Epithelial cell of esophagus (primary cell): ENCODE results near the gene TMEM131.

Source experiments
- DNase-seq: peaks from one replicate; pipeline ENCODE4 v3.0.0; 2010; ENCODE audit warnings: low read depth
- H3K4me3 ChIP-seq: 2 replicates; pipeline ENCODE4 v1.5.1; 2011; ENCODE audit warnings: mild to moderate bottlenecking, low read length, control low read depth
- TF ChIP-seq, protein P1 (sequence below): IDR thresholded peaks from 2 replicates; pipeline ENCODE4 v1.5.1; 2011; ENCODE audit warnings: low read depth, mild to moderate bottlenecking, low read length, control low read depth, inconsistent platforms; ENCODE audit not compliant: insufficient read depth; ENCODE audit errors: missing control alignments

TMEM131 gene

DNA sequence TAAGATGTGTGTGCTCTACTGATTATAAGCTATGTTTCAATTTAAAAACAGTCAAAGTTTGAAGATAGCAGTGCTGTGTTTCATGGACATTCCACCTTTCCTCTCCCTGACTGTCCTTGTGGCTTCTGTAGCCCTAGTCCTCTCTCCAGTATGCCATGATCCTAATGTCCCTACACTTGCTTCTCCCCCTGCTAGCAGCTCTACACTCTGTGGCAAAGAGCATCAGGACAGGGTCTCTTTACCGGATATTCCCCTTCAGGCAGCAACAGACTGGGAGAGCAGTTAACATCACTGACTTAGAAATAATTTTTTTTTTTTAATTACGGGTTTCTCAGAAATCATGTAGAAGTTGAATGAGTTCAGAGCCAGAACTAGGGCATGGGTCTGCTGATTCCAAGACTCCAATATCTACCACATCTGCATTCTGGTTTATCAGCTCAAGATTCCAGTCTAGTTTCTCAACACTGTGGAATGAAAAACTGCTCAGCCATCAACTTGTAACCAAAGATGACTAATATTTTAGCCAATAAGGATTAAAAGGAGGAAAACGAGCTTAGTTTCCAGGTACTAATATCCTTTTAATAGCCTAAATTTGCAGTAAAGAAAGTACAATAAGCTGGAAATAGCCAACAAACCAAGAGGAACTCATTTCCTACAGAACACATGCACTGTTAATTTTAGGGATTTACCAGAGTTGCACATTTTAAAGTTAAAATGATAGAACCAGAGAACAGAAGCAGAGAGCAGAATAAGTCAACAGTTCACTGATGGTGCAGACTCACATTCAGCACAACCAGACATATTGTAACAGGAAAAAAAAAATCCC lies 45.2 kb downstream of the TMEM131 start:
- TF ChIP-seq, protein P1, sequence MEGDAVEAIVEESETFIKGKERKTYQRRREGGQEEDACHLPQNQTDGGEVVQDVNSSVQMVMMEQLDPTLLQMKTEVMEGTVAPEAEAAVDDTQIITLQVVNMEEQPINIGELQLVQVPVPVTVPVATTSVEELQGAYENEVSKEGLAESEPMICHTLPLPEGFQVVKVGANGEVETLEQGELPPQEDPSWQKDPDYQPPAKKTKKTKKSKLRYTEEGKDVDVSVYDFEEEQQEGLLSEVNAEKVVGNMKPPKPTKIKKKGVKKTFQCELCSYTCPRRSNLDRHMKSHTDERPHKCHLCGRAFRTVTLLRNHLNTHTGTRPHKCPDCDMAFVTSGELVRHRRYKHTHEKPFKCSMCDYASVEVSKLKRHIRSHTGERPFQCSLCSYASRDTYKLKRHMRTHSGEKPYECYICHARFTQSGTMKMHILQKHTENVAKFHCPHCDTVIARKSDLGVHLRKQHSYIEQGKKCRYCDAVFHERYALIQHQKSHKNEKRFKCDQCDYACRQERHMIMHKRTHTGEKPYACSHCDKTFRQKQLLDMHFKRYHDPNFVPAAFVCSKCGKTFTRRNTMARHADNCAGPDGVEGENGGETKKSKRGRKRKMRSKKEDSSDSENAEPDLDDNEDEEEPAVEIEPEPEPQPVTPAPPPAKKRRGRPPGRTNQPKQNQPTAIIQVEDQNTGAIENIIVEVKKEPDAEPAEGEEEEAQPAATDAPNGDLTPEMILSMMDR, result no peak
- peak; percentile 83 for DNase-seq

DNA sequence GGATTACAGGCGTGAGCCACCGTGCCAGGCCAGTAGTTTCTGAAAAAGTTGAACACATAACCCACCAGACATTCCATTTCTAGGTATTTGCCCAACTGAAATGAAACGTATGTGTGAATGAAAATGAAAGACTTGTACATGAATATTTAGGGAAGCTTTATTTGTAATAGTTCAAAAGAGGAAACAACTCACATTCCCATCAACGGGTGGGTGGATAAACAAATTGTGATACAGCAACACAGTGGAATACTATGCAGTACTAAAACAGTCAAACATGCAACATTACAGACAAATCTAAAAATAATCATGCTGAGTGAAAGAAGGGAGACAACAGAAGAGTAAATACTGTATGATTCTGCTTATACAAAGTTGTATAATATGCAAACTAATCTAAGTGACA lies 46.8 kb downstream of the TMEM131 start:
- H3K4me3 ChIP-seq, result no peak overlapping the region
- TF ChIP-seq, protein P1, result no peak
- no peak for DNase-seq

More for the DNA sequence above, 45.2 kb downstream of the TMEM131 start:
- no peak overlapping the region for H3K4me3 ChIP-seq

DNA sequence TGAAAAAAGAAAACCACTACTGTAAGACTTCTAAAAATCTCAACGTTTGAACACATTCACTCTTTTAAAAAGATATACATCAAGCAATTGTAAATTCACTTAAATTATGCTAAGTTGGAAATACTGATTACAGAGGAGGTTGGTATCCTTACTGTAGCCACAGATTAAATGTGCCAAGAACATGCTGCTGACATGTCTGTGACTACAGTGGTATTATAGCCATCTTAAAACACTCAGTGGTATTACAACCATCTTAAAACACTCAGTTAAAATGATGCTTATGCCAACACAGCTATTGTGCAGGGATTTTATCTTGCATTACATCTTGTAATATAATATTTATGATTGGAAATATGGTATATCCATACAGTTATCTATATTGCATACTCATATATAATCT lies 50.0 kb downstream of the TMEM131 start:
- TF ChIP-seq, protein P1, result no peak
- H3K4me3 ChIP-seq, result no peak overlapping the region
- DNase-seq, result no peak

DNA sequence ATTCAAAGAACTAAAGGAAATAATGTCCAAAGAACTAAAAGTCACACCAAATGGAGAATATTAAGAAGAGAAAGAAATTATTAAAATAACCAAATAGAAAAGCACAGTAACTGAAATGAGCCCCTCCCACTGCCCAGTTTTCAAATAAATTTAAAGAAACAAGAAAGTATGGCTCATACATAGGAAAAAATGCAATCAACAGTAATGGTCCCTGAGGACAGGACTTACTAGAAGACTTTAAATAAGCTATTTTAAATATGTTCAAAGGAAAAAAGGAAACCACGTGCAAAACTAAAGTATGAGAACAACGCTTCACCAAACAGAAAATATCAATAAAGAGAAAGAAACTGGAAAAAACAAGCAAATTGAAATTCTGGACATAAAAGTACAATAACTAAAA lies 58.9 kb downstream of the TMEM131 start:
- TF ChIP-seq, protein P1, result no peak
- no peak for DNase-seq

DNA sequence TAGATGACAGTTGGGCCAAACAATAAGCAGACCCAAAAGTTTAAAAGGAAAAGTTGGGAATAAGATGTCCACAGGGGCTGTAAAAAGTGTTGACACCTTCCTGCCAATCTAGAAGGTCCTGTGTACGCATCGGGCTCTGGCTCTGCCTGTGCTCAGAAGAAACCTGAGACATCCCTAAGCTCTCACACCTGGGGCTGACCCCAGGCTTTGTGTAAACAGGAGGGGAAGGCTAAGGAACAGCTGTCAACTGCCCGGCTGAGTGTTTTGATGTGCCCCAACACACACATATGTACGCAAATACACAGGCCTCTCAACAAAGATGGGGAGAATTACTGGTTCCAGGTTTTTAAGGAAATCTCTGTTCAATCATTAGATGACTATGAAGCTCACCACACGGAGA lies 59.5 kb downstream of the TMEM131 start:
- DNase-seq, result peak; percentile 56
- no peak overlapping the region for H3K4me3 ChIP-seq
- TF ChIP-seq, protein P1, result no peak

More for the DNA sequence above, 58.9 kb downstream of the TMEM131 start:
- no peak overlapping the region for H3K4me3 ChIP-seq

DNA sequence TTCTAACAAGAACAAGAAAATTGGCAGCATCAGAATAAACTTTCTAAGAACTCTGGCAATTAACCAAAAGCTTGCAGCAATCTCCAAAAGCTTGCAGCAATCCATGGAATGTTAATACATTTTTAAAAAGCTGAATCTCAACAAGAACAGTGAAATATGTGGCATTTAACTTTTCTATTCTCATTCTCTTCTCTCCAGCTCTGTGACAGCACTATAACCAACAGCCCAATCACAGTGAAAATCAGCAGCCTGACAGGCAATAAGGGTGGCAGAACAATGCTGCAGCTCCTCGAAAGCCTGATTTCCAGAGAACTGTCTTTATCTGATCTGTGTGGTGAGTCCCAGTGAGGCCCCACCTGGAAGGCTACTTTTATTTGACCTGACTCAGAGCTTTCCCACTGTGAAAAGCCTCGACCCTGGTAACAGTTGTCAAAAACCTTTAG lies 60.0 kb downstream of the TMEM131 start:
- no peak for DNase-seq
- TF ChIP-seq, protein P1, result no peak
- H3K4me3 ChIP-seq, result no peak overlapping the region
